Lower leg skin (tissue), 4 donors: ENCODE results near the gene ZBTB4. TPM values are rescaled to one million over a fixed set of nuclear protein-coding genes. Genes with fewer than 3 reads are reported as not detected.

Experiments
- DNase-seq, 2 donors: peaks; one replicate each; pipeline ENCODE4 v3.0.0-alpha.2; 2019; ENCODE audit warnings: low spot score in 2 of 2
- H3K4me3 ChIP-seq: fragments of 200-600 bp; sonication (generic); 2 replicates; pipeline ENCODE4 v1.5.1; 2017; ENCODE audit warnings: mild to moderate bottlenecking, low read depth; ENCODE audit not compliant: poor library complexity, severe bottlenecking
- CTCF ChIP-seq, 3 donors: fragments of 450-650 bp; IDR thresholded peaks; one replicate each; pipeline ENCODE4 v1.5.1; 2016; ENCODE audit warnings: antibody characterized with exemption in 3 of 3, mild to moderate bottlenecking in 3 of 3, moderate library complexity in 2 of 3
- POLR2A ChIP-seq, 2 donors: fragments of 450-650 bp; IDR thresholded peaks; one replicate each; pipeline ENCODE4 v1.6.1; 2016 to 2017; ENCODE audit warnings: antibody characterized with exemption in 2 of 2, mild to moderate bottlenecking in 1 of 2, moderate library complexity in 1 of 2
- WGBS, 2 donors: methylation state at CpG; one replicate each; pipeline ENCODE4 v1.1.5; 2018; 5-methylcytosine and 5-hydroxymethylcytosine counted together
- intact Hi-C: fragments of 100-400 bp; cut with DNase I; formaldehyde crosslinking; loops from one replicate; pipeline ENCODE4 v1.15.0; 2023; ENCODE audit warnings: low total_unique reads
- total RNA-seq, 4 donors: library from RNA; depleted of rRNA; stranded (reverse); fragments of >200 nt; gene quantifications; one replicate each; pipeline ENCODE4 v1.1.0, GENCODE V29; 2016

The ZBTB4 gene
- total RNA-seq, 4 donors from 2014 or later: 40.4 to 52.3 (median 47.7) TPM

GRCh38 chr17:7508145-7508544 is 28.7 kb upstream of the ZBTB4 start:
- no peak overlapping the region for H3K4me3 ChIP-seq
- DNase-seq: no peak
- WGBS, 2 donors: 64 to 75% methylated on average over 11 of the region's 11 CpGs
- intact Hi-C loops: no loop called here
- TF ChIP-seq CTCF (IDR thresholded peaks at IDR 0.05): no peak
- TF ChIP-seq POLR2A (IDR thresholded peaks at IDR 0.05): no peak

- intact Hi-C loops: no loop called here
- no peak for DNase-seq
- TF ChIP-seq CTCF (IDR thresholded peaks at IDR 0.05): no peak
- TF ChIP-seq POLR2A (IDR thresholded peaks at IDR 0.05): no peak
- WGBS, 2 donors: 96% methylated on average over 8 of the region's 8 CpGs
- no peak overlapping the region for H3K4me3 ChIP-seq
Observed at GRCh38 chr17:7503521-7503920, 24.1 kb upstream of the ZBTB4 start.

GRCh38 chr17:7502987-7503386 is 23.6 kb upstream of the ZBTB4 start:
- TF ChIP-seq CTCF (IDR thresholded peaks at IDR 0.05) (no peak), POLR2A (IDR thresholded peaks at IDR 0.05) (no peak)
- no peak overlapping the region for H3K4me3 ChIP-seq
- intact Hi-C loops: no loop called here
- DNase-seq: no peak
- 82 to 85% methylated on average over 14 of the region's 14 CpGs for WGBS, 2 donors

- no peak for TF ChIP-seq POLR2A (IDR thresholded peaks at IDR 0.05)
- no peak for TF ChIP-seq CTCF (IDR thresholded peaks at IDR 0.05)
- no peak overlapping the region for H3K4me3 ChIP-seq
- DNase-seq: no peak
- WGBS, 2 donors: 86 to 90% methylated on average over 20 of the region's 20 CpGs
- intact Hi-C loops: no loop called here
Observed at GRCh38 chr17:7502171-7502847, 22.9 kb upstream of the ZBTB4 start.

GRCh38 chr17:7501729-7502128 is 22.3 kb upstream of the ZBTB4 start:
- 83% methylated on average over 14 of the region's 14 CpGs for WGBS, 2 donors
- TF ChIP-seq POLR2A (IDR thresholded peaks at IDR 0.05) (no peak), CTCF (IDR thresholded peaks at IDR 0.05) (no peak)
- no peak overlapping the region for H3K4me3 ChIP-seq
- intact Hi-C loops: no loop called here
- no peak for DNase-seq

- no peak for TF ChIP-seq CTCF (IDR thresholded peaks at IDR 0.05)
- TF ChIP-seq POLR2A (IDR thresholded peaks at IDR 0.05): no peak
- 87 to 88% methylated on average over 11 of the region's 11 CpGs for WGBS, 2 donors
- DNase-seq: no peak
- intact Hi-C loops: loop anchor here (10.0 kb wide), 1 partner anchor 56 kb away; the partner anchor contains the start of gene TNFSF13
- no peak overlapping the region for H3K4me3 ChIP-seq
Observed at GRCh38 chr17:7499161-7499560, 19.7 kb upstream of the ZBTB4 start.
